HG03378 (cell line): ENCODE measurements around the gene MORN3.

Source experiments
- ATAC-seq: cut with Tn5 transposase; IDR thresholded peaks from one replicate; pipeline ENCODE4 v1.9.1; 2021; ENCODE audit warnings: mild to moderate bottlenecking, moderate library complexity; ENCODE audit not compliant: unreplicated experiment

MORN3 gene

DNA sequence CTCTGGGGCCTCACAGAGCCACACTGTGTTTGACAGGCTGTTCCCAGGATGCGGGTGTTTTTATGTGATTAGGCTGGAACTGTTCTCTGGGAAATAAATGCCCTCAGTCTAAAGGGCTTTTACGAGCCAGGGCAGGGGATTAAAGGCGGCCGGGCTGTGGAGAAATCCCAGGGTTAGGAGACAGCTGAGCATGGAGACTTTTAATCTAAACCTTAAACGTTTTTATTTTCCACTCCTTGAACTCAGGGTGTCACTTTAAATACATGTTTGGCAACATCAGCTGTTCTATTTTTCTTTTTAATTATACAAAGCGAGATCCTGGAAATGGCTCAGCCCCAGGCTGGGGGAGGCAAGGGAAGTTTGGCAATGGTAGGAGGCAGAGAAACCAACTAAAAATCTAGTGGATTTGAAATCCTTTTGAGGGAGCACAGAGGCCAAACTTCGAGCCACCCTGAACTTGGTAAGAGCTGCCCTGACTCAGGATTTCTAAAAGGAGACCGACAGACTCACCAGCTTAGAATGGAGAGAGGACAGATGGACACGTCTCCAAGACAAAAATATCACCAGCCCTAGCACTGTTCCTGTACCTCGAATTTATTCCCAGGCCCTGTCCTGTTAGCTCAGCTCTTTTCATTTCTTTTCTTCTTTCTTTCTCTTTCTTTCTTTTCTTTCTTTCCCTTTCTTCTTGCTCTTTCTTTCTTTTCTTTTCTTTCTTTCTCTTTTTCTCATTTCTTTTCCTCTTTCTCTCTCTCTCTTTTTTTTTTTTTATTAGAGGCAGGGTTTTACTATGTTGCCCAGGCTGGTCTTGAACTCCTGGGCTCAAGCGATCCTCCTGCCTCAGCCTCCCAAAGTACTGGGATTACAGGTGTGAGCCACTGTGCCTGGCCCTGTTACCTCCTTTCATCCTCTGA, 59.0 kb downstream of the MORN3 start:
- no peak for ATAC-seq

DNA sequence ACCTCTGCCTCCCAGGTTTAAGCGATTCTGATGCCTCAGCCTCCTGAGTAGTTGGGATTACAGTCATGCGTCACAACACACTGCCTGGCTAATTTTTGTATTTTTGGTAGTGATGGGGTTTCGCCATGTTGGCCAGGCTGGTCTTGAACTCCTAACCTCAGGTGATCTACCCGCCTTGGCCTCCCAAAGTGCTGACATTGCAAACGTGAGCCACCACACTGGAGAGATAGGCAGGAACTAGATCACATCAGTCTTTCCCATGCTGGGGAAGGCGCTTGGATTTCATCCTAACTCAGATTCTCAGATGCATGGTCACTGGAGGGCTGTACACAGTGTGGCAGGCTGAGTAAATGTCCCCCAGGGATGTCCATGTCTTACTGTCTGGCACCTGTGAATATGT, 61.2 kb downstream of the MORN3 start:
- no peak for ATAC-seq

DNA sequence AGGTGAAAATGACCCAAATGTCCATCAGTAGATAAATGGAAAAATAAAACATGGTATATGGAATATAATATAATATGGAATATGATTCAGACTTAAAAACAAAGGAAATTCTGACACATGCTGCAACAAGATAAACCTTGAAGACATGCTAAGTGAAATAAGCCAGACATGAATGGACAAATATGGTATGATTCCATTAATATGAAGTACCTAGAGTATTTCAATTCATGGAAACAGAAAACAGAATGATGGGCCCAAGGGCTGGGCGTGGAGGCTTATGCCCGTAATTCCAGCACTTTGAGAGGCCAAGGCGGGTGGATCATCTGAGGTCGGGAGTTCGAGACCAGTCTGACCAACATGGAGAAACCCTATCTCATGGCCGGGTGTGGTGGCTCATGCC, 65.9 kb downstream of the MORN3 start:
- no peak for ATAC-seq

DNA sequence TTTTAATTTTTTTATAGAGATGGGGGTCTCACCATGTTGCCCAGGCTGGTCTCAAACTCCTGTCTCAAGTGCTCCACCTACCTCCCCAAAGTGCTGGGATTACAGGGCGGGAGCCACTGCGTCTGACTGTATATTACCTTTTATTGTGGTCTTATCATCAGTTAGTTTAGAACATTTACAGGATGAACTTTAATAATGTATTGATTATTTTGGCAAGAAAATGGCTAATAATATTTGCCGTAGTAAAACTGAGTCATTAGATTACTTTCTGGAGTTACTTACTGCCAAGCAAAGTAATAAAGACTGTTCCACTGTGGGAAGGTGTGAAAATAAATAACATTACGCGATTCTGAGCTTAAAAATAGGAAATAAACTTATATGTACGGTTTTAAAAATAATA, 66.7 kb downstream of the MORN3 start:
- no peak for ATAC-seq

DNA sequence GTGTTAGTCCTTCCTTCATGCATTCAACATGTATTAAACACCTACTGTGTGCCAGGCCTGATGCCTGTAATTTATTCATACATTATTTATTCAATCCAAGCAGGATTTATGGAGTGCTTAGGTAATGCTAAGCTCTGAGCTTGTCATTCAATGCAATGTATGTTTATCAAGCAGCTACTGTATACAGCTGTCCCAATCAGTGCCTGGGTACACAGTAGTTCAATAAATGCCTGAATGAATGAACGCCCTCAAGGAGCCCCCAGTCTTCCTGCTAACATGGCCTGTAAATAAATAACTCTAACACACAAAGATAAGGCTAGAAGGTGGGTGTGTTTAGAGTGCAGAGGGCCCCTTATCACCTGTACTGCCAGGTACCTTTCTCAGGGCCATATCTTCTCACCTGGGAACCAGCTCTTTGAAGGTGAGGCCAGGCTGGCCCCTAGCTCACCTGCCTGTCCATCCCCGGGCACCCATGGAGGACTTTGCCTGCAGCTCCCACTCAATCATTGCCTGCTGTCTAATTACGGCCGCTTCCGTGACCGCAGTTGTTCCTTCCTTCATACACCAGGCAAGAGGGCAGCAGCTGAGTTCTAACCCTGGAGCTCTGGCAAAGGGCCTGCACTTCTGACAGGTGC, 68.6 kb downstream of the MORN3 start:
- no peak for ATAC-seq
